ENCODE data around the gene B4GALT1. TPM values are rescaled to one million over a fixed set of nuclear protein-coding genes. Genes with fewer than 3 reads are reported as not detected.
A peak's percentile ranks its signal among the peaks of the same experiment; 100 is the strongest.

Gene B4GALT1
- total RNA-seq, 2 donors from 2014 or later = 31.3 to 42.3 TPM

- WGBS, 2 donors = 41 to 53% methylated on average over 9 to 11 of the region's 11 CpGs
- H3K27me3 ChIP-seq = no peaks in the 10 kb centered on the region
- intact Hi-C loops (cut with DNase I) = no loop called here
- no peak overlapping the region for H3K27ac ChIP-seq
- ATAC-seq (peak; percentile 43), DNase-seq (peak in 3 of 4 donors; percentile 31 to 59 (median 31))
- H3K4me1 ChIP-seq = no peaks in the 10 kb centered on the region
- H3K4me3 ChIP-seq = no peak overlapping the region
- no peak for TF ChIP-seq POLR2A (IDR thresholded peaks at IDR 0.05)
- no peak for TF ChIP-seq CTCF (IDR thresholded peaks at IDR 0.05)
- H3K36me3 ChIP-seq (replicated peaks in 1 of 2; ENCODE audit: insufficient read depth in 1 of 2, low read depth in 2 of 2) = no peaks in the 10 kb centered on the region
- no peaks in the 10 kb centered on the region for H3K9me3 ChIP-seq
Observed at GRCh38 chr9:33202552-33203201, 35.5 kb upstream of the B4GALT1 start.

- 83 to 94% methylated on average over 1 of the region's 1 CpG for WGBS, 2 donors
- DNase-seq = no peak
- Histone ChIP-seq H3K27me3 (no peaks in the 10 kb centered on the region), H3K27ac (no peak overlapping the region), H3K4me1 (no peaks in the 10 kb centered on the region), H3K9me3 (no peaks in the 10 kb centered on the region), H3K4me3 (no peak overlapping the region), H3K36me3 (replicated peaks in 1 of 2; ENCODE audit: insufficient read depth in 1 of 2, low read depth in 2 of 2) (no peaks in the 10 kb centered on the region)
- no peak for TF ChIP-seq CTCF (IDR thresholded peaks at IDR 0.05)
- TF ChIP-seq POLR2A (IDR thresholded peaks at IDR 0.05) = no peak
- intact Hi-C loops (cut with DNase I) = no loop called here
- no peak for ATAC-seq
Observed at GRCh38 chr9:33202018-33202417, 34.9 kb upstream of the B4GALT1 start.

GRCh38 chr9:33198165-33198564, 31.0 kb upstream of the B4GALT1 start:
- intact Hi-C loops (cut with DNase I) = no loop called here
- DNase-seq = peak in 1 of 4 donors; percentile 11

GRCh38 chr9:33197279-33198152, 30.4 kb upstream of the B4GALT1 start:
- TF ChIP-seq POLR2A (IDR thresholded peaks at IDR 0.05) (no peak), CTCF (IDR thresholded peaks at IDR 0.05) (no peak)
- no peaks in the 10 kb centered on the region for H3K27me3 ChIP-seq
- H3K4me3 ChIP-seq = no peak overlapping the region
- peak overlapping the region in 1 of 4 donors; percentile 12 for H3K27ac ChIP-seq
- no peaks in the 10 kb centered on the region for H3K9me3 ChIP-seq
- H3K36me3 ChIP-seq (replicated peaks in 1 of 2; ENCODE audit: insufficient read depth in 1 of 2, low read depth in 2 of 2) = no peaks in the 10 kb centered on the region
- ATAC-seq = peak; percentile 18
- 52 to 62% methylated on average over 6 of the region's 6 CpGs for WGBS, 2 donors
- no peak for DNase-seq
- intact Hi-C loops (cut with DNase I) = no loop called here
- no peaks in the 10 kb centered on the region for H3K4me1 ChIP-seq

More at GRCh38 chr9:33198165-33198564, 31.0 kb upstream of the B4GALT1 start:
- H3K4me1 ChIP-seq = no peaks in the 10 kb centered on the region
- H3K36me3 ChIP-seq (replicated peaks in 1 of 2; ENCODE audit: insufficient read depth in 1 of 2, low read depth in 2 of 2) = no peaks in the 10 kb centered on the region
- TF ChIP-seq CTCF (IDR thresholded peaks at IDR 0.05) (no peak), POLR2A (IDR thresholded peaks at IDR 0.05) (no peak)
- no peak overlapping the region for H3K4me3 ChIP-seq
- ATAC-seq = peak; percentile 41
- peak overlapping the region in 1 of 4 donors; percentile 12 for H3K27ac ChIP-seq
- no peaks in the 10 kb centered on the region for H3K9me3 ChIP-seq
- 68 to 75% methylated on average over 6 of the region's 6 CpGs for WGBS, 2 donors
- H3K27me3 ChIP-seq = no peaks in the 10 kb centered on the region

Measured in body of pancreas (tissue), 4 donors.